Peyer's patch (tissue), 4 donors: Measurements from ENCODE around the gene ADAMTS1. TPM values are rescaled to one million over a fixed set of nuclear protein-coding genes. Genes with fewer than 3 reads are reported as not detected.

ENCODE experiments used
- DNase-seq, 3 donors: peaks; one replicate each; pipeline ENCODE4 v3.0.0-alpha.2; 2017 to 2019
- H3K27ac ChIP-seq, 4 donors: fragments of 200-600 bp; sonication (generic); one replicate each; pipeline ENCODE4 v1.5.1; 2016 to 2019
- H3K27me3 ChIP-seq, 2 donors: fragments of 200-600 bp; sonication (generic); one replicate each; pipeline ENCODE4 v1.5.1; 2019
- H3K36me3 ChIP-seq, 3 donors: fragments of 200-600 bp; sonication (generic); one replicate each; pipeline ENCODE4 v1.5.1; 2016 to 2019
- H3K4me1 ChIP-seq, 4 donors: fragments of 200-600 bp; sonication (generic); one replicate each; pipeline ENCODE4 v1.5.1; 2016 to 2019
- H3K4me3 ChIP-seq, 4 donors: fragments of 200-600 bp; sonication (generic); 1 replicate in 3 of 4; 2 replicates in 1 of 4; pipeline ENCODE4 v1.5.1; 2016 to 2019; ENCODE audit warnings: mild to moderate bottlenecking in 1 of 4
- H3K9me3 ChIP-seq, 4 donors: fragments of 200-600 bp; sonication (generic); one replicate each; pipeline ENCODE4 v1.5.1; 2016 to 2019; ENCODE audit warnings: mild to moderate bottlenecking in 1 of 4
- CTCF ChIP-seq, 6 experiments: fragments of 450-650 bp in 4 of 6; fragments of 200-600 bp in 2 of 6; sonication (generic) in 1 of 6; IDR thresholded peaks; one replicate each; pipeline ENCODE4 v1.5.1; 2017 to 2019; ENCODE audit warnings: antibody characterized with exemption in 6 of 6, mild to moderate bottlenecking in 3 of 6, moderate library complexity in 1 of 6
- POLR2A ChIP-seq, 2 donors: fragments of 450-650 bp; IDR thresholded peaks; one replicate each; pipeline ENCODE4 v1.5.1; 2017; ENCODE audit warnings: antibody characterized with exemption in 2 of 2, mild to moderate bottlenecking in 2 of 2, moderate library complexity in 2 of 2
- total RNA-seq, 4 donors: library from RNA; depleted of rRNA; stranded (reverse); fragments of >200 nt; gene quantifications; one replicate each; pipeline ENCODE4 v1.1.0, GENCODE V29; 2016

ADAMTS1 gene
- 100 to 1,000 TPM in 1 of 4 donors, 10 to 100 TPM in 3; 11.0 to 150 (median 28.8) TPM for total RNA-seq

DNA sequence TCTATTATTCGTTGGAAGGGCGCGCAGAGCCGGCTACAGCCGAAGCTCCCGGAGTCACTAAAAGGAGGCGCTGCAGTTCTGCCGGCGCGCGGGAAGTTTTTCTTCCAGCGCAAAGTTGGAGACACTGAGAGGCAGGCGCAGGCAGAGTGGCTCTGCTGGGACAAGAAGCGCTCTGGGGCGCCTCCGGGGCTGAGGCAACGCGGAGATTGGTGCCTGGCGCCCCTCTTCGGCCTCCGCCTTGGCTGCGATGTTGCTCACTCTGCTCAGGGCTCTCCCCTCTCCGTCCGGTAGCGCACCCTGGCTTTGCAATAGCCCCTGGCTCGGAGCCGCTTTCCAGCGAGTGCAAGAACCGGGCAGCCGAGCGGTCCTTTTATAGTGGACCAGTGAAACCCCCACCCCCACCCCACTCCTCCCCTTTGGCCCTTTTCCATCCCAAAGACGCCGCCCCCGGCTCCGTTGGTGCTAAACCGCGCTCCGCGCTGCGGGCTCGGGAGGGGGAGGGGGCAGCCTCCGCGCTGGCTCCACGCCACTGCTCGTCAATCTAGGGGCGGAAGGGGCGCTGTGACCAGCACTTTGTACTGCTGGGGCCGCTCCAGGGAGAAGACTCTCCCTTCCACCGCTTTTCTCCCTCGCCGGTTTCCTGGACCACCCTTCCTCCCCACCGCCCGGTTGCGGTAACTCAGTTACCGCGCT is at the start of gene ADAMTS1:
Gene ADAMTS1, minus strand, starts transcription at position 344 of the 693 bp plus-strand sequence. CDS start 455 bp downstream, outside the sequence.
- DNase-seq = peak; percentile 31 to 81 (median 77)
- Histone ChIP-seq H3K4me3 (peak within 1 kb of the TSS; percentile 45 to 71 (median 56)), H3K27ac (peak within 1 kb of the TSS; percentile 69 to 96 (median 82)), H3K27me3 (no peaks in the 10 kb centered on the region), H3K9me3 (no peaks in the 10 kb centered on the region), H3K4me1 (peaks cover 0 to 6% (median 0%) of the 10 kb centered on the region in 4 donors), H3K36me3 (peaks cover 0 to 2% (median 0%) of the 10 kb centered on the region in 3 donors)
- TF ChIP-seq POLR2A (IDR thresholded peaks at IDR 0.05) (peak; percentile 60 to 63), CTCF (IDR thresholded peaks at IDR 0.05) (no peak)

- Histone ChIP-seq H3K36me3 (no peaks in the 10 kb centered on the region), H3K9me3 (no peaks in the 10 kb centered on the region), H3K27ac (no peak overlapping the region), H3K4me3 (no peak overlapping the region), H3K27me3 (no peaks in the 10 kb centered on the region), H3K4me1 (no peaks in the 10 kb centered on the region)
- TF ChIP-seq CTCF (IDR thresholded peaks at IDR 0.05) (no peak), POLR2A (IDR thresholded peaks at IDR 0.05) (no peak)
- DNase-seq = no peak
These were observed 46.9 kb upstream of the ADAMTS1 start for GRCh38 chr21:26892151-26892550.

- Histone ChIP-seq H3K36me3 (no peaks in the 10 kb centered on the region), H3K9me3 (no peaks in the 10 kb centered on the region), H3K27ac (no peak overlapping the region), H3K4me3 (no peak overlapping the region), H3K27me3 (no peaks in the 10 kb centered on the region), H3K4me1 (no peaks in the 10 kb centered on the region)
- no peak for DNase-seq
- TF ChIP-seq POLR2A (IDR thresholded peaks at IDR 0.05) (no peak), CTCF (IDR thresholded peaks at IDR 0.05) (no peak)
These were observed 43.7 kb upstream of the ADAMTS1 start for GRCh38 chr21:26888931-26889330.

DNA sequence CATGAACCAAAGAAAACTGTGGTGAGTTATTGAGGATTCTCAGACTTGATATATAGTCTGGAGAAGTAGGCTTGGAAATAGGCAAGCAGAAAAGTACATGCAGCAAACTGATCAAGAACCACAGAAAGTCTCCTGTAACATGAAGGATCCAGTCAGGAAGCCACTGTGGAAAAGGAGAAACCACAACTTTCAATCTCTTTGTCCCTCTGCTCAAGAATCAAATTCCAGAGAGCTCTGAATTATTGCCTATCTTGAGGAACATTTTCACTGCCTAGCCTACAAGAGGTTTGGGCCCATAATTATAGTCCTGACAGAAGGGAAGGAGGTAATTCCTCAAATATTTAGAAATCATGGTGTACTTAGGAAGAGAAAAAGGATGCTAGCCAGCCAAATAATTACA is 43.0 kb upstream of the ADAMTS1 start:
- no peak for DNase-seq
- Histone ChIP-seq H3K27ac (no peak overlapping the region), H3K9me3 (no peaks in the 10 kb centered on the region), H3K4me3 (no peak overlapping the region), H3K4me1 (no peaks in the 10 kb centered on the region), H3K27me3 (no peaks in the 10 kb centered on the region), H3K36me3 (no peaks in the 10 kb centered on the region)
- TF ChIP-seq POLR2A (IDR thresholded peaks at IDR 0.05) = no peak
- no peak for TF ChIP-seq CTCF (IDR thresholded peaks at IDR 0.05)

GRCh38 chr21:26887251-26887650 is 42.0 kb upstream of the ADAMTS1 start:
- Histone ChIP-seq H3K27ac (no peak overlapping the region), H3K9me3 (no peaks in the 10 kb centered on the region), H3K36me3 (no peaks in the 10 kb centered on the region), H3K4me3 (no peak overlapping the region), H3K27me3 (no peaks in the 10 kb centered on the region), H3K4me1 (no peaks in the 10 kb centered on the region)
- no peak for DNase-seq
- TF ChIP-seq CTCF (IDR thresholded peaks at IDR 0.05) = no peak
- TF ChIP-seq POLR2A (IDR thresholded peaks at IDR 0.05) = no peak
